Central memory CD4-positive, alpha-beta T cell (primary cell): ENCODE results near the gene STARD10.
"Not testable (repeated sequence)": the region's sequence is repeated elsewhere in the genome, so short reads cannot be mapped to it uniquely, and the experiment has no call there.

ENCODE experiments used
- DNase-seq: peaks from one replicate; pipeline ENCODE4 v3.0.0; 2022

STARD10 gene

DNA sequence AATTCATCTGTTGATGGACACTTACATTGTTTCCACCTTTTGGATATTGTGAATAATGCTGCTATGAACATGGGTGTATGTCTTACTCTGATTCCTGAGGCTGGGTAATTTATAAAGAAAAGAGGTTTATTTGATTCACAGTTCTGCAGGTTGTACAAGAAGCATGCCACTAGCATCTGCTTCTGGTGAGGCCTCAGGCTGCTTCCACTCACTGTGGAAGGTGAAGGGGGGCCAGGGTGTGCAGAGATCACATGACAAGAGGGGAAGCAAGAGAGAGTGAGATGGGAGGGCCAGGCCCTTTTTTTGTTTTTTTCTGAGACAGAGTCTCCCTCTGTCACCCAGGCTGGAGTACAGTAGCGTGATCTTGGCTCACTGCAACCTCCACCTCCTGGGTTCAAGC lies 12.5 kb upstream of the STARD10 start:
- not testable (repeated sequence) for DNase-seq

DNA sequence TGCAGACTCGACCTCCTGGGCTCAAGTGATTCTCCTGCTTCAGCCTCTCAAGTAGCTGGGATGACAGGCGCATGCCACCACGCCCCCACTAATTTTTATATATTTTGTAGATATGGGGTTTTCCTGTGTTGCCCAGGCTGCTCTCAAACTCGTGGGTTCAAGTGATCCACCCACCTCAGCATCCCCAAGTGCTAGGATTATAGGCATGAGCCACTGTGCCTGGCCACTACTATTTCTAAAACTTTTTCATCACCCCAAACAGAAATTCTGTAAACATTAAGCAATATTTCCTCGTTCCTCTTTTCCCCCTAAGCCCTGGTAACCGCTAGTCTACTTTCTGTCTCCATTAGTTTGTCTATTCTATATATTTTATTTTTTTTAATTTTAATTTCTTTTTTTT lies 11.4 kb upstream of the STARD10 start:
- no peak for DNase-seq

DNA sequence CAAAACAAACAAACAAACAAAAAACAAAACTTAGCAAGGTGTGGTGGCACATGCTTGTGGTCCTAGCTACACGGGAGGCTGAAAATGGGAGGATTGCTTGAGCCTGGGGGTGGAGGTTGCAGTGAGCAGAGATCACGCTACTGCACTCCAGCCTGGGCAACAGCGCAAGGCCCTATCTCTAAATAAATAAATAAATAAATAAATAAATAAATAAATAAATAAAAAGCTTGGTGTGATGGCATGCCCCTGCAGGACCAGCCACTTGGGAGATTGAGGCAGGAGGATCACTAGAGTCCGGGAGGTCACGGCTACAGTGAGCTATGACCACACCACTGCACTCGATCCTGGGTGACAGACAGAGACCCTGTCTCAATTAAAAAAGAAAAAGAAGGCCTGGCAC lies 9.0 kb upstream of the STARD10 start:
- DNase-seq = no peak

DNA sequence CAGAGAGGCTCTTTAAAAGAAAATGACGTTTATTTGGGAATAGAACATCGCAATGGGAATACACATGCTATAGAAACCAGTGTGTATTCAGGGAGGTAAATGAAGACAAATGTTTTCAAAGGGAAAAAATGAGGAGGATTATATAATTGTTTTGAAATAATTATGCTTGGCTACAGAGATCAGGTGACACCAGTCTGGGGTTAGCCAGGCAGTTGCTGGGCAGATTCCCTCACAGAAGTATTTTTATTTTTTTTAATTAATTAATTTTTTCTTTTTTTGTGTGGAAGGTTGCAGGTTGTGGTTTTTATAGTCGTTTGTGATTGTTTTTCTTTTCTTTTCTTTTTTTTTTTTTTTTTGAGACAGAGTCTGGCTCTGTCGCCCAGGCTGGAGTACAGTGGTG lies 5.6 kb upstream of the STARD10 start:
- no peak for DNase-seq

DNA sequence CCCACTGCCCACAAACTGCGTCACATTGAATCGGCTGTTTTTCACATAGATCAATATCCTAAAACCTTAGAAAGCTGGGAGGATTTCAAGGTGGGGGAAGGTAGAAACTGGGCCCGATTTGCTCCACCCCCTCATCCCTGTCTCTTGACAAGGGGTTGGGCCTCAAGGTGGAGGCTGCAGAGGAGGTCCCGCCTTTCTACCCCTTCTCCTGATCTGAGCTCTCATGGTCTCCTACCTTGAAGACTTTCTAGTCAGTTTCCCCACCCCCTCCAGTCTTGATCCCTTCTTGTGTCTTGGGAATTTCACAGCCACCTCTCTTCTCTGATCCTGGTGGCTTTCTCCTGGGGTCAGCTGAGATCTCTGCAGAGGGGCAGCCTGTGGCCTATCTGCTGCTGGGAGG lies 4.5 kb upstream of the STARD10 start:
- DNase-seq = no peak

DNA sequence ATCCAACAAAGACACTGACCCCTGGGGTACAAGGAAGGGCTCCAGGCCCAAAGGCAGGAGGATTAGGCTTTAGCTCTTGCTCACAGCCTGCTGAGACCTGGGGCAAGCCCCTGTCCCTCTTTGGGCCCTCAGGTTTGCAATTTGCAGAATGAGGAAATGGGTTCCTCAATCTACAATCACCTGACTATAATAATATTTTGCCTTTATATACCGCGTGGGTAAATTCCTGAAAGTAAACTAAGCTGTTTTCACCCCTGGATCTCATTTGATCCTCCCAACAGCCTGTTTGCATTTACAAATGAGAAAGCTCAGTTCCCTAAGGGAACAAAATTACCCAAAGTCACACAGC lies 797 bp downstream of the STARD10 start:
- no peak for DNase-seq

DNA sequence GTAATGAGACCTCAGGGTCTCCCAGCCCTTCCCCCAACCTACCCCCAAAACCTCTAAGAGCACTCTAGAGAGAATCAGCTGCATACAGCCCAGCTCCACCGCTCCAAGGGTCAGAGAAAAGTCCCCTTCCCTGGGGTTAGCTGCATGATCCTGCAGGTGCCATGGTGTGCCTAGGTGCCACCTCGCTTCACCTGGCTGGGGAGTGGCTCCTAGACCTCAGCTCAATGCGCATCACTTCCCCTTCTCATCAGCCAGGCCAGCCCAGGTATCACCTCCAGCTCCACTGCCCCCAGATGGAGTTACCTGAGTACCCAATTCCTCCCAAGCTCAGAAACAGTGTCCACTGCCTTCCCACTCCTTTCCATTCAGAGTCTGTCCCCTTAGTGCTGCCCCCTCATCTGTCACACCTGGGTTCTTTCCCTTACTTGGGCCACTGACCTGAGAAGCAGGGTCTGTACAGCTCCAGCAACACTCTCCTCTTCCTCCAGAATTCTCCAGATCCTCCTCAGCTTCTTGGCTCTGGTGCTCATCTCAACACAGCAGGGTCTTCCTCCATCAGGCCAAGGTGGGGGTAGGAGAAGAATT lies 1.3 kb downstream of the STARD10 start:
- DNase-seq = no peak

DNA sequence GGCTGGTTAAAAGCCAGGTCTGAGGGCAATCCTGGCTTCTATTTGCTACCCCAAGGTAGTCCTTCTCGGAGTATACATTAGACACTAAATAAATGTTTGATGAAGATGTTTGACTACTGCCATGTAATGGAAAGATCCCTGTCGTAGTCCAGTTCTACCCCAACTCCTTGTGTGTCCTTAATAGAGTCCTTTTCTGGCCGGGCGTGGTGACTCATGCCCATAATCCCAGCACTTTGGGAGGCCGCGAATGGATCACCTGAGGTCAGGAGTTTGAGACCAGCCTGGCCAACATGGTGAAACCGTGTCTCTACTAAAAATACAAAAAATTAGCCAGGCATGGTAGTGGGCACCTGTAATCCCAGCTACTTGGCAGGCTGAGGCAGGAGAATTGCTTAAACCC lies 2.6 kb downstream of the STARD10 start:
- not testable (repeated sequence) for DNase-seq

DNA sequence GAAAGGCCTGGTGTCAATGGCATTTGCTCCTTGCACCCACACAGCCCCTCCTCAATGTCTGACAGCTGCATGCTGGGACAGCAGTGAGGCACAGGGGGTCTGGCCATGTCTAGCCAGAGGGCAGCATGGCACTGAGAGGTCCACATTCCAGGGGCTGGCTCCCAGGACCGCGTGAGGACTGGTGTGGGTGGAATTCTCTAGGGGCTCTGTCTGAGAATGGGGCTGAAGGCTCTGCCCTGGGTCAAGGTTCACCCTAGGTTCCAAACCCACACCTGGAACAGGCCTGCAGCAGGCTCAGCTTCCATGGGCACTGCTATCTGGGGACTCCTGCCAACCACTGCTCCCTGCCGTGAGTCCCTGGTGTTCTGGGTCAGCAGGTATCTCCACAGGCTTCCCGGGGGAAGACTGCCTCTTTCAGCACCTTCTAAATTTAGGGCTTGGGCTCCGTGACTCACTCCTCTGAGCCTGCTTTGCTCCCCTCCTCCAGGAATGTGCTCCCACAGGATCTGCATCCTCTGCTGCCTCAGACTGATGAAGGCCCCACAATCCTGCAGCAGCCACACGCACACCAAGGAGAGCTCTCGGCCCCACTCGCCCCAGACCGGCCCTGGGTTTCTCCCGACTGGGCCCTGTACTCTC lies 4.2 kb downstream of the STARD10 start:
- no peak for DNase-seq

DNA sequence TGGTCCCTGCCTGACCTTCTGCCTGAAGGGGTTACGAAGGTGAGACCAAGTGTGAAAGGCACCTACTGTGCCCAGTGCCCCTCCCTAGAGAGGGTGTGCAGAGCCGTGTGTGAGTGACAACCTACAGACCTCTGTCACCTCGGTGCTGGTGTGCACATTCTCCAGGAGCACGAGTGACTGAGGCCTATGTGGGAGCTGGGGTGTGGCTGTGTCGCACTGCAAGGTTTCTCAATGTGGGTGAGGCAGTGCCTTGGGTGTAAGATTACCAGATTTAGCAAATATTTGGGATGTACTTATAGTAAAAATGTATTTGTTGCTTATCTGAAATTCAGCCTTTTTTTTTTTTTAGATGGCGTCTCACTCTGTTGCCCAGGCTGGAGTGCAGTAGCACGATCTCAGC lies 5.6 kb downstream of the STARD10 start:
- no peak for DNase-seq

DNA sequence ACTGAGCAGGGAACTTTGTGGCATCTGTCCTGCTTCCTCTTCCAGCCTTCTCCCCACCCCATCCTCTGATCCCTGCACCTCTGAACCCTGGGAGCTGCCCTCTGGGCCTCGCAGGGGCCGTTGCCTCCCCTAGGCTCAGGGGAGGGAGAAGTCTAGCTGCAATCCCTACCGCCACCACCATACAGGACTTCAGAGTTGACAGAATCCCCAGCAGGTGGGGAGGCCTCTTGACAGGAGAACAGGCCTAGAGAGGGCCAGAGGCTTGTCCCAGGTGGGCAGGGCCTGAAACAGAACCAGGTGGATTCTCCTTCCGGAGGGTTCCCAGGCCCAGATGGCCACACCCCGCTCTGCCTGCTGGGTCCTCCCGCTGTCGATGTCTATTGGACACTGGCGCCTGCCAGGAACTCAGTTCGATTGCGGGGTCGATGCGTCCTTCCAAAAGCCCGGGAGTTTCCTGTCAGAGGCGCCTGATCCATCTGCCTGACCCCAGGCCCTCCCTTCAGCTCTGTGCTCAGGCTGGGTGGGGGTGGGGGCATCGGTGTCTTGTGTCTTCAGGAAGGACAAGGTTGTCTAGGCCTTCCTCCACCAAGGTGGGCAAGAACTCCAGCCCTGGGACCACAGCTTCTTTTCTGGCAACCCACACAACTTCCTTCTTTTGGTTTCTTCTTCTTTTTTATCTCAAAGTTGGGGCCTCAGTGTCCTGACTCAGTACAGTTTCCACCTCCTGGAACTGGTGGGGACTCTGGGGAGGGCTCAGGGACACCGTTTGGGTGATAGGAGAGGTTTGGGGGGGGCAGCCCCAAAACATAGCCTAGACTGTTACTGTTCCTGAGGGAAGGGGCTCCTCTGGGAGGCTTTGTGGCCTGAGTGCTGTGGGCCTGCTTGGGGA lies 6.4 kb downstream of the STARD10 start:
- DNase-seq = no peak

DNA sequence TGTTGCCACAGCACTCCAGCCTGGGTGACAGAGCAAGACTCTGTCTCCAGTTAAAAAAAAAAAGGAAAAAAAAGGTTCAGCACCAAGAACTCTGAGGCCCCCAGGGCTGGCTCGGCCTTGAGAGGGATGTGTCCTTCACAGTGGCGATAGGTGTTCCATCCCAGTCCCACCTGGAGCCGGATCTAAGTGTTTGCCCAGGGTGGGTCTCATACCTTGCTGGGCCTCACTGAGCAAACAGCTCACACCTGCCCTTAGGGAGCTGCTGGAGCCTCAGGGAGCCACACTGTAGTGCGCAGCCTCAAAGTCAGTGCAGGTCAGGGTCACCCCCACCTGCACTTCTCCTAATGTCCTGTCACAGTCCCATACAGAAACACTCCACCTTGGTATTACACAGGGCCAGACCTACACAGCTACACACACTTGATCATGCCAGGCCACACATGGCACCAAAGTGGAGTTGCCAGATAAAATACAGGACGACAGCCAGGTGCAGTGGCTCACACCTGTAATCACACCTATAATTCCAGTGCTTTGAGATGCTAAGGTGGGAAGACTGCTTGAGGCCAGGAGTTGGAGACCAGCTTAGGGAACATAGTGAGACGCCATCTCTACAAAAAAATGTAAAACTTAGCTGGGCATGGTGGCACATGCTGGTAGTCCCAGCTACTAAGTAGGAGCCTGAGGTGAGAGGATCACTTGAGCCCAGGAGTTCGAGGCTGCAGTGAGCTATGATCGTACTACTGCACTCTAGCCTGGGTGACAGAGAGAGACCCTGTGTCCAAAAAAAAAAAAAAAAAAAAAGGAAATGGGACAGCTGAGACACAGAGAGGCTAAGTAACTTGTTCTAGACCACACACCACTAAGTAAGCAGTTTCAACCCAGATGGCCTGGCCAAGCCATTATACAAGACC lies 7.3 kb downstream of the STARD10 start:
- no peak for DNase-seq

DNA sequence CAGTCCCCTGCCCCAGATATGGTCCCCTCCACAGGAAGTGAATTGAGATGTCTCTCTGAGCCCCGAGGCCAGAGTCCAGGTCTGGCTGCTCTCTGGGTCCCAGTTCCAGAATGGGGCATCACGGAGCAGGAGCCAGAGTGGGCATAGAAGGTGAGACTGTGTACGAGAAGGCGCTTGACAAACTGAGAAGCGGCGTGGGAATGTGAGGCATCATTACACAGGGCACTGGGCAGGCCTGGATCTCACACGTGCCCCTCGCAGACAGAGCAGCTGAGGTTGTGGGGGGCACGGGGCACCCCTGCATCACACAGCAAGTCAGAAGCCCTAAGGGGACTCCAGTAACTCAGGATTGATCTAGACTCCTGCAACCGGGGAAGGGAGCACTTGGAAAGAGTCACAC lies 9.2 kb downstream of the STARD10 start:
- no peak for DNase-seq

DNA sequence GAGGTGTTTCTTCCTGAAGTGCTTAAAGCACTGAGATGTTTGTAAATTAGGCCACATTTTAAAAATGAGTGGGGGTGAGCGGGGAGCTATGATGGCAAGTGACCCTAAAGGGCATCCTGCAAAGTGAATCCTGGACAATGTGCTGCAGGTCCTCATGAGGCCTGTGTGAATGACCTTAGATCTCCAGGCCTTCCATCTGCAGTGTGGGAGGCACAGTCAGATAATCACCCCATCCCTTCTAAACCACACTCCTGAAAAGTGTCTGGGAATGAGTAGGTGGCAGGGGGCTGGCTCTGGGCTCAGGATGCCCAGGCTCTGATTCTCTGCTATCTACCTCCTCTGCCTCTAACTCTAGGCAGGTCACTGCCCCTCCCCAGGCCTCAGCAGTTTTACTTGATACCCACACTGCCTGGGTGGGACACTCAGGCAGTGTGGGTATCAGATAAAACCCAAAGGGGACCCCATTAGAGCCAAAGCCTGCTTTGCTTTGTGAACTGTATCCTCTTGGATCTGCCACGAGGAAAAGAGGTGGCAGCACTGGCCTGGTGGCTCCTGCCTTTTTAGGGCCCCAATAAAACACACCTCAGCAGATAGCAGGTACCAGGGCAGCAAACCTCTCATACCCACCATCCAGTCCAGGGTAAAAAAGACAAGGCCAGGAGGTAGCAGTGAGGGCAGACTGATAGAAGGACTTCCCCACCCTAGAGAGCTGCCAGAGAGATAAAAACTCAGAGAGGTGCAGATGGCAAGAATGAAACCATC lies 10.5 kb downstream of the STARD10 start:
- DNase-seq = no peak

DNA sequence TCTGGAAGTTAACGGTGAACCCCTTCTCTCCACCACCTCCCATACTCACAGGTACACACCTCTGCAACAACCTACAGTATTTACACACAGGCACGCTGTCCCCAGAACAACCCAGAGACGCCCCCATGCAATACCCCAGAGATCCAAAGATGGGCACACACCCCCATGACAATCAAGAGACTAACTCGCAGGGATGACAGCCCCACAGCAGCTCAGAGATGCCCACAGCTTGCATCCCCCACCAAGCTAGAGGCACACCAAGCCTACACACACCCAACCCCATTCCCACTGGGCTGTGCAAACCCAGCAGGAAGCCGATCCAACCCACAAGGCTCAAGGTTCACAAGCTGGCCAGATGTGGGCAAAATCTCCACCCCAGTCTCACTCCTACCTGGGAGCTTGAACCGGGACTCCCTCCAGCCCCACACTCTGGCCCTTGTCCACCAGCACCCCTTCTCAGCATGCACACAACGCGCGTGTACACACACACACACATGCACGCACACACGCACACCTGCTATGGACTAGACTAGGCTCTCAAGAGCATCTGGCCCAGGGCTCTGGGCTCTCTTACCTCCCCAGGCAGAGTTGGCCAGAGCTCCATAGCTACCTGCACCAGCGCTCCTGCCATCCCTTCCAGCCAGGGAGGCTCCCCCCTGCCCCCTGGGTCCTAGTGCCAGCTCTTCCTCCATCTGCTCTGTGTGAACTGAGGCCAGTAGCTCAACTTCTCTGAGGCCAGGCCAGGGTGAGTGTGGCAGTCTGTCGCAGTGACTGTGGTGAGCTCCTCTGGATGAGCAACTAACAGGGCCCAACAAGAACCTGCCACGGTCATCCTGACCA lies 11.5 kb downstream of the STARD10 start:
- no peak for DNase-seq

DNA sequence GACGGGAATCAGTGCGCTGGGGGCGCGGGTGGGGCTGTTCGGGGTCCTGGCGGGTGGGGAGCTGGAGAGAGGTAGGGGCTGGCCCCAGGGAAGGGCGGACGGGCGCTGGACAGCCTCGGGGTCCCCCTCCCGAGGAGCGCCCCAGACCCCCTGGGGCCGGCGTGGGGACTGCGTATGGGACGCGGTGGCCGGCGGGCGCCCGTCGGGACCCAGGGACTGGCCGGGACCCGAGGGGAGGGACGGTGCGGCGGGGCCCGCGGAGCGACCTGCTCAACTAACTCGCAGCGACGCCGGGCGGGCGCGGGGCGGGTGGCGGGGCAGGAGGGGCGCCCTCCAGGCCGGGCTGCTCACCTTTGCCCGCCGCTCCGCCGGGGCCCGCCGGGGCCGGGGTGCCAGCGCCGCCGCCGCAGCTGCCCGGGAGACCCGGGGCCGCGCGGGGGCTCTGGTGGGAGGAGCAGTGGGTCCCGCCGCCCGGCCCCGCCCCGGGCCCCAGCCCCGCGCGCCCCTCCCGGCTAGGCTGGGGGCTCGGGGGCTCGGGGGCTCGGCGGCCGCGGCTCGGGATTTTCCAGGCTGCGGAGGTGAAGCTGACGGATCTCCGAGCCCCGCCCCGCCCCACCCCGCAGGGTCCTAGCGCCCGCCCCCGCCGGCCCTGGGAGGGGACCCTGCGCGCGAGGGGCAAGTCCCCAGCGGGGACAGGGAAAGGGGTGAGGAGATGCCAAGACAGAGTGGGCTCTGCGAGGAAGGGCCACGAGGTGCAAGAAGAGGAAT lies 12.3 kb downstream of the STARD10 start:
- DNase-seq = peak; percentile 58

DNA sequence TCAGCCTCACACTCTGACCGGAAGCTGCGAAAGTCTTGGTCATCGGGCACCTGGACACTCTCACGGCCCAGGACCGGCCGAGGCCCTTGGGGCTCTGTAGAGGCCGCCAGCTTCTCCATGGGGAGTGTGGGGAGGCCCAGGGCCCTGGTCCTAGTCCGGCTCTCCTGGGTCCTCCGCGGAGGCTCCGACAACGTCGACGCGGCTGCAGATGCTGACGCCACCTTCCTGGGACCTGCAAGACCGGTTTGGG lies 12.9 kb downstream of the STARD10 start:
- no peak for DNase-seq

DNA sequence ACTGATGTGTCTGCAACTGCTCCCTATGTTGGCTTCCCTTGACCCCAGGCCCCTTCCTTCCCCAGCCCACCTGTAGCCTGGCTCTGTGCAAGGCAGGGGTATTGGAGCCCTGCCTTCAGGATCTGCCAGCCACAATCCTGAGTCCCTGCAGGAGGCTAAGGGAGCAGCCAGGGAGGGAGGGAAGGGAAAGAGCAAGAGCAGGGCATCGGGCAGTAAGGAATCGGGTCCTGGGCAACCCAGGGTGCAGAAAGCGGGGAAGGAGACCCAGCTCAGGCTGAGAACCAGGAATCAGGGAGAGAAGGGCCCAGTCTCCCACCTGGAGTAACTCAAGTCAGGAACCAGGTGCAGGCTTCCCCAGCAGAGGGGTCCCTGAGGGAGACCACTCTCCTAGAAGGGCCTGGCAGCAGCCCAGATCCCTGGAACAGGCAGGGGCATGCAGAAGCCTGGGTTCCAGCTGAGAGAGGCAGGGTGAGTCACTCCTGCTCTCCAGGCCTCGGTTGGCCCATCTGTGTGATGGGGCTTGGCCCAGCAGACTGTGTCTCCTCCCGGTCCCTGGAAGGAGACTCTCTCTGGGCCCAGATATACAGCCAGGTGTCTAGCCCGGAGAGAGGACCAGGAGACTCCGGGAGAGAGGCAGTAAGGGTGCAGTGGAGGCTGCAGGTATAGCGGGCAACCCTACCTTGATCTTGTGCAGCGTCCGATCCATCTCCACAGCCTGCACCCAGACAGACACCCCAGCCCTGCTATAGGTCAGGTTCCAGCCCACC lies 13.4 kb downstream of the STARD10 start:
- no peak for DNase-seq

DNA sequence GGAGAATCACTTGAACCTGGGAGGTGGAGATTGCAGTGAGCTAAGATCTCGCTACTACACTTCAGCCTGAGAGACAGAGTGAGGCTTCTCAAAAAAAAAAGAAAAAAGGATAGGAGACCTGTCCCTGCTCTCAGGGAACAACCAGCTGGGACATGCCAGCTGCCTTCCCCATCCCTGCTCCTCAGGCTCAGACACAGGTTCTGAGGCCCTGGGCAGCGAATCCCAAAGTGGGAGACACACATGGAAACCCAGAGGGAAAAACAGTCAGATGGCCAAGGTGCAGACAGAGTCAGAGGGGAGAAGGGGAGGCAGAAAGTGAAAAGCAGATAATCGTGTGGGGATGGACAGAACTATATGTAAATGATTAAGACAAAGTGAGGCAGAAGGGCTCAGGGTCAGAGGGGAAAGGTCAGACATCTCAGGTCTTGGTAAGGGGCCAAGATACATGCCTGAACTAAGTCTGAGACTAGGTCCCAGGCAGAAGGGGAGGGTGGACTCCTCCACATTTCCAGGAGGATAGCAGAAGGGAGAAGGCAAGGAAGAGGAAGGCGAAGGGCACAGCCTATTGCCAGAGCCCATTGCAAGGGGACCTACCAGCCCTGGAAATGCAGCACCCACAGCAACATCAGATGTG lies 14.2 kb downstream of the STARD10 start:
- no peak for DNase-seq
